HG02610 (cell line): ENCODE measurements around the gene ATRN.

Experiments
- ATAC-seq: cut with Tn5 transposase; IDR thresholded peaks from one replicate; pipeline ENCODE4 v1.9.1; 2021; ENCODE audit warnings: mild to moderate bottlenecking, moderate library complexity; ENCODE audit not compliant: unreplicated experiment

ATRN gene

GRCh38 chr20:3621111-3621510 lies 150.3 kb downstream of the ATRN start:
- ATAC-seq: no peak

- no peak for ATAC-seq
Measured at GRCh38 chr20:3622406-3622805, 151.6 kb downstream of the ATRN start.

GRCh38 chr20:3627476-3627875 lies 156.7 kb downstream of the ATRN start:
- ATAC-seq: no peak

- ATAC-seq: no peak
Measured at GRCh38 chr20:3628502-3629314, 157.9 kb downstream of the ATRN start.

GRCh38 chr20:3629893-3630292 lies 159.1 kb downstream of the ATRN start:
- no peak for ATAC-seq

- no peak for ATAC-seq
Measured at GRCh38 chr20:3630429-3630828, 159.6 kb downstream of the ATRN start.

GRCh38 chr20:3631534-3631933 lies 160.7 kb downstream of the ATRN start:
- no peak for ATAC-seq

- ATAC-seq: no peak
Measured at GRCh38 chr20:3632311-3633004, 161.6 kb downstream of the ATRN start.

GRCh38 chr20:3633913-3634478 lies 163.2 kb downstream of the ATRN start:
- no peak for ATAC-seq

GRCh38 chr20:3635346-3635745 lies 164.5 kb downstream of the ATRN start:
- no peak for ATAC-seq

- ATAC-seq: no peak
Measured at GRCh38 chr20:3640259-3640658, 169.4 kb downstream of the ATRN start.

GRCh38 chr20:3645309-3646066 lies 174.7 kb downstream of the ATRN start:
- no peak for ATAC-seq

GRCh38 chr20:3646067-3646440 lies 175.2 kb downstream of the ATRN start:
- no peak for ATAC-seq

- ATAC-seq: no peak
Measured at GRCh38 chr20:3646651-3647050, 175.8 kb downstream of the ATRN start.

- ATAC-seq: no peak
Measured at GRCh38 chr20:3647473-3647872, 176.7 kb downstream of the ATRN start.

GRCh38 chr20:3648951-3649350 lies 178.1 kb downstream of the ATRN start:
- ATAC-seq: no peak

- ATAC-seq: no peak
Measured at GRCh38 chr20:3651204-3651962, 180.6 kb downstream of the ATRN start.

GRCh38 chr20:3652221-3652620 lies 181.4 kb downstream of the ATRN start:
- no peak for ATAC-seq

GRCh38 chr20:3652676-3653596 lies 182.1 kb downstream of the ATRN start:
- no peak for ATAC-seq

GRCh38 chr20:3653921-3654320 lies 183.1 kb downstream of the ATRN start:
- no peak for ATAC-seq
